Prostate gland (tissue), 2 donors: ENCODE measurements around the gene AFTPH. TPM values are rescaled to one million over a fixed set of nuclear protein-coding genes. Genes with fewer than 3 reads are reported as not detected.

Source experiments
- DNase-seq: peaks from one replicate; pipeline ENCODE4 v3.0.0-alpha.2; 2019; ENCODE audit warnings: low spot score
- H3K27ac ChIP-seq, 2 donors: fragments of 200-600 bp; sonication (generic); 2 replicates each; pipeline ENCODE4 v1.5.1; 2017 to 2019
- H3K27me3 ChIP-seq: fragments of 200-600 bp; sonication (generic); replicated peaks from 2 replicates; pipeline ENCODE4 v1.5.1; 2019; ENCODE audit not compliant: insufficient read depth
- H3K36me3 ChIP-seq, 2 donors: fragments of 200-600 bp; sonication (generic); 1 replicate in 1 of 2; 2 replicates in 1 of 2; pipeline versions ENCODE4 v1.5.1 to v1.8.1; 2017 to 2019
- H3K4me1 ChIP-seq: fragments of 200-600 bp; sonication (generic); replicated peaks from 2 replicates; pipeline ENCODE4 v1.5.1; 2019
- H3K4me3 ChIP-seq, 2 donors: fragments of 200-600 bp; sonication (generic); 2 replicates each; pipeline ENCODE4 v1.5.1; 2017 to 2019
- H3K9me3 ChIP-seq: fragments of 200-600 bp; sonication (generic); 2 replicates; pipeline ENCODE4 v1.5.1; 2017
- CTCF ChIP-seq, 4 experiments: fragments of 200-600 bp in 2 of 4; fragments of 450-650 bp in 2 of 4; sonication (generic) in 2 of 4; IDR thresholded peaks; 1 replicate in 3 of 4; 2 replicates in 1 of 4; pipeline ENCODE4 v1.5.1; 2016 to 2019; ENCODE audit warnings: antibody characterized with exemption in 4 of 4, mild to moderate bottlenecking in 2 of 4, moderate library complexity in 2 of 4
- POLR2A ChIP-seq: fragments of 450-650 bp; IDR thresholded peaks from one replicate; pipeline ENCODE4 v1.6.1; 2016; ENCODE audit warnings: antibody characterized with exemption, mild to moderate bottlenecking
- POLR2AphosphoS5 ChIP-seq: sonication (generic); formaldehyde crosslinking; IDR thresholded peaks from one replicate; pipeline ENCODE4 v1.6.1; 2017; ENCODE audit warnings: antibody characterized with exemption
- WGBS: methylation state at CpG from one replicate; pipeline ENCODE4 v1.1.5; 2018; 5-methylcytosine and 5-hydroxymethylcytosine counted together
- intact Hi-C: fragments of 100-400 bp; cut with DNase I; formaldehyde crosslinking; loops from one replicate; pipeline ENCODE4 v1.14.2; 2022
- total RNA-seq, 2 donors: library from RNA; depleted of rRNA; stranded (reverse); fragments of >200 nt; gene quantifications; one replicate each; pipeline ENCODE4 v1.1.0, GENCODE V29; 2016

Gene AFTPH
- total RNA-seq, 2 donors from 2014 or later: 61.3 to 68.1 TPM

- 84% methylated on average over 4 of the region's 4 CpGs for WGBS
- intact Hi-C loops: no loop called here
- H3K9me3 ChIP-seq: no peaks in the 10 kb centered on the region
Measured at GRCh38 chr2:64593035-64593655, 69.0 kb downstream of the AFTPH start.

GRCh38 chr2:64594226-64594989 is 70.3 kb downstream of the AFTPH start:
- DNase-seq: no peak
- H3K36me3 ChIP-seq: peaks cover 0 to 4% of the 10 kb centered on the region in 2 donors
- intact Hi-C loops: no loop called here
- no peaks in the 10 kb centered on the region for H3K9me3 ChIP-seq
- no peaks in the 10 kb centered on the region for H3K27me3 ChIP-seq
- no peaks in the 10 kb centered on the region for H3K4me1 ChIP-seq
- no peak overlapping the region for H3K27ac ChIP-seq
- H3K4me3 ChIP-seq: no peak overlapping the region
- WGBS: 80% methylated on average over 7 of the region's 7 CpGs
- no peak for TF ChIP-seq POLR2AphosphoS5
- TF ChIP-seq POLR2A: no peak
- TF ChIP-seq CTCF (IDR thresholded peaks at IDR 0.05): no peak

More at GRCh38 chr2:64593035-64593655, 69.0 kb downstream of the AFTPH start:
- Histone ChIP-seq H3K27me3 (no peaks in the 10 kb centered on the region), H3K27ac (no peak overlapping the region), H3K4me3 (no peak overlapping the region), H3K36me3 (peaks cover 0 to 4% of the 10 kb centered on the region in 2 donors), H3K4me1 (no peaks in the 10 kb centered on the region)
- DNase-seq: no peak
- no peak for TF ChIP-seq POLR2A
- TF ChIP-seq POLR2AphosphoS5: no peak
- TF ChIP-seq CTCF (IDR thresholded peaks at IDR 0.05): no peak

GRCh38 chr2:64595397-64596176 is 71.5 kb downstream of the AFTPH start:
- intact Hi-C loops: no loop called here

GRCh38 chr2:64598226-64598625 is 74.1 kb downstream of the AFTPH start:
- H3K36me3 ChIP-seq: no peaks in the 10 kb centered on the region
- 97% methylated on average over 6 of the region's 6 CpGs for WGBS
- H3K27me3 ChIP-seq: no peaks in the 10 kb centered on the region
- DNase-seq: no peak
- H3K4me3 ChIP-seq: no peak overlapping the region
- TF ChIP-seq POLR2A: no peak
- TF ChIP-seq CTCF (IDR thresholded peaks at IDR 0.05): no peak
- TF ChIP-seq POLR2AphosphoS5: no peak
- intact Hi-C loops: no loop called here
- no peaks in the 10 kb centered on the region for H3K4me1 ChIP-seq
- H3K27ac ChIP-seq: no peak overlapping the region
- H3K9me3 ChIP-seq: no peaks in the 10 kb centered on the region

More at GRCh38 chr2:64595397-64596176, 71.5 kb downstream of the AFTPH start:
- Histone ChIP-seq H3K9me3 (no peaks in the 10 kb centered on the region), H3K4me1 (no peaks in the 10 kb centered on the region), H3K36me3 (peaks cover 0 to 4% of the 10 kb centered on the region in 2 donors), H3K27ac (no peak overlapping the region), H3K4me3 (no peak overlapping the region), H3K27me3 (no peaks in the 10 kb centered on the region)
- no peak for DNase-seq
- TF ChIP-seq POLR2A: no peak
- TF ChIP-seq POLR2AphosphoS5: peak; percentile 6
- peak in 3 of 4 experiments; percentile 10 to 22 (median 14) for TF ChIP-seq CTCF (IDR thresholded peaks at IDR 0.05)
- WGBS: 44% methylated on average over 4 of the region's 4 CpGs
